BJ (cell line): ENCODE data around the gene ITLN2. TPM values are rescaled to one million over a fixed set of nuclear protein-coding genes. Genes with fewer than 3 reads are reported as not detected.
"Not testable (repeated sequence)": the region's sequence is repeated elsewhere in the genome, so short reads cannot be mapped to it uniquely, and the experiment has no call there.

Experiments
- CTCF ChIA-PET: fragments of 350-600 bp; formaldehyde crosslinking; extraction: SDS; loops from one replicate; lab custom pipeline; 2021; ENCODE audit warnings: antibody characterized with exemption, inconsistent platforms; lab: Yijun Ruan, JAX
- POLR2A ChIA-PET: fragments of 300-600 bp; sonication (Branson Sonifier 250); formaldehyde crosslinking; extraction: SDS; loops from one replicate; lab custom pipeline; 2021; ENCODE audit warnings: antibody characterized with exemption; lab: Charles Lee
- DNase-seq: peaks from one replicate; pipeline ENCODE4 v3.0.0-alpha.2; 2011; ENCODE audit warnings: low read depth
- H3K27me3 ChIP-seq: 2 replicates; pipeline ENCODE4 v1.6.0; 2011; ENCODE audit warnings: low read length; ENCODE audit not compliant: control insufficient read depth, insufficient read depth
- H3K36me3 ChIP-seq: 2 replicates; pipeline ENCODE4 v1.5.1; 2011; ENCODE audit warnings: low read length; ENCODE audit not compliant: control insufficient read depth, insufficient read depth
- H3K4me3 ChIP-seq: 2 replicates; pipeline ENCODE4 v1.5.1; 2011; ENCODE audit warnings: low read depth, mild to moderate bottlenecking, control low read depth, low read length
- polyA plus RNA-seq: library from polyadenylated mRNA; depleted of rRNA; stranded (reverse); fragments of >200 nt; gene quantifications from 2 replicates; pipeline ENCODE4 v1.2.3, GENCODE V29; 2011
- TF ChIP-seq, protein P1 (sequence below): IDR thresholded peaks from 2 replicates; pipeline ENCODE4 v1.5.1; 2011; ENCODE audit warnings: low read depth, mild to moderate bottlenecking, control low read depth, inconsistent platforms, low read length, moderate library complexity; ENCODE audit not compliant: insufficient read depth

Gene ITLN2
- polyA plus RNA-seq, 1 experiment: not detected

GRCh38 chr1:160949881-160950280 is 4.7 kb downstream of the ITLN2 start:
- TF ChIP-seq, protein P1, sequence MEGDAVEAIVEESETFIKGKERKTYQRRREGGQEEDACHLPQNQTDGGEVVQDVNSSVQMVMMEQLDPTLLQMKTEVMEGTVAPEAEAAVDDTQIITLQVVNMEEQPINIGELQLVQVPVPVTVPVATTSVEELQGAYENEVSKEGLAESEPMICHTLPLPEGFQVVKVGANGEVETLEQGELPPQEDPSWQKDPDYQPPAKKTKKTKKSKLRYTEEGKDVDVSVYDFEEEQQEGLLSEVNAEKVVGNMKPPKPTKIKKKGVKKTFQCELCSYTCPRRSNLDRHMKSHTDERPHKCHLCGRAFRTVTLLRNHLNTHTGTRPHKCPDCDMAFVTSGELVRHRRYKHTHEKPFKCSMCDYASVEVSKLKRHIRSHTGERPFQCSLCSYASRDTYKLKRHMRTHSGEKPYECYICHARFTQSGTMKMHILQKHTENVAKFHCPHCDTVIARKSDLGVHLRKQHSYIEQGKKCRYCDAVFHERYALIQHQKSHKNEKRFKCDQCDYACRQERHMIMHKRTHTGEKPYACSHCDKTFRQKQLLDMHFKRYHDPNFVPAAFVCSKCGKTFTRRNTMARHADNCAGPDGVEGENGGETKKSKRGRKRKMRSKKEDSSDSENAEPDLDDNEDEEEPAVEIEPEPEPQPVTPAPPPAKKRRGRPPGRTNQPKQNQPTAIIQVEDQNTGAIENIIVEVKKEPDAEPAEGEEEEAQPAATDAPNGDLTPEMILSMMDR: no peak
- Histone ChIP-seq H3K27me3 (no peaks in the 10 kb centered on the region), H3K4me3 (no peak overlapping the region), H3K36me3 (no peaks in the 10 kb centered on the region)
- CTCF ChIA-PET: no interaction called here
- POLR2A ChIA-PET: no interaction called here
- no peak for DNase-seq

- H3K36me3 ChIP-seq, H3K27me3 ChIP-seq, POLR2A ChIA-PET, H3K4me3 ChIP-seq, DNase-seq, CTCF ChIA-PET: not testable (repeated sequence)
Measured at GRCh38 chr1:160949216-160949880, 5.3 kb downstream of the ITLN2 start.

DNA sequence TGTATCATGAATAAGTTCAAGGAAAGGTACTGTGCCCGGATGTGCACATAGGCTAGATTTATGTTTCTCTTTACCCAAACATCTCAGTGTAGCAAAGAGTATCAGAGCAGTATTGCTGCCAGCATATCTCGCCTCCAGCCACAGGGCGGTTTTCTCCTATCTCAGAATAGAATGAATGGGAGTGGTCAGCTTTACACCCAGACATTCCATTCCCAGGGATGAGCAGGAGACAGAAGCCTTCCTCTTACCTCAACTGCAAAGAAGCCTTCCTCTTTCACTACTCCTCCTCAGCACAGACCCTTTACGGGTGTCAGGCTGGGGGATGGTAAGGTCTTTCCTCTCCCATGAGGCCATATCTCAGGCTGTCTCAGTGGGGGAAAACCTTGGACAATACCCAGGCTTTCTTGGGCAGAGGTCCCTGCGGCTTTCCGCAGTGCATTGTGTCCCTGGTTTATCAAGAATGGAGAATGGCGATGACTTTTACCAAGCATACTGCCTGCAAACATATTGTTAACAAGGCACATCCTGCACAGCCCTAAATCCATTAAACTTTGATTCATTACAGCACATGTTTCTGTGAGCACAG is 7.3 kb downstream of the ITLN2 start:
- POLR2A ChIA-PET, CTCF ChIA-PET, H3K27me3 ChIP-seq, H3K4me3 ChIP-seq, H3K36me3 ChIP-seq, DNase-seq: not testable (repeated sequence)

DNA sequence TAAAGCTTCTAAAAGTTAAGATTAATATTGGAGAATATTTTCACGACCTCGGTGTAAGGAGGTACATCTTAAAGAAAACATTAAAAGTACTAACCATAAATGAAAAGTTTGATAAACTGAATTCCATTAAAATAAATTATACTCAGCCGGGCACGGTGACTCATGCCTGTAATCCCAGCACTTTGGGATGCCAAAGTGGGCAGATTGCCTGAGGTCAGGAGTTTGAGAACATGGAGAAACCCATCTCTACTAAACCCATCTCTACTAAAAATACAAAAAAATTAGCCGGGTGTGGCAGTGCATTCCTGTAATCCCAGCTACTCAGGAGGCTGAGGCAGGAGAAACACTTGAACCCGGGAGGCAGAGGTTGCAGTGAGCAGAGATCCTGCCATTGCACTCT is 8.7 kb downstream of the ITLN2 start:
- POLR2A ChIA-PET, H3K27me3 ChIP-seq, H3K36me3 ChIP-seq, H3K4me3 ChIP-seq, DNase-seq: not testable (repeated sequence)
- CTCF ChIA-PET: interaction anchor here (2.9 kb wide), 1 partner anchor 9 kb away, joined by 6 read pairs; the partner anchor contains the start of gene ITLN2

DNA sequence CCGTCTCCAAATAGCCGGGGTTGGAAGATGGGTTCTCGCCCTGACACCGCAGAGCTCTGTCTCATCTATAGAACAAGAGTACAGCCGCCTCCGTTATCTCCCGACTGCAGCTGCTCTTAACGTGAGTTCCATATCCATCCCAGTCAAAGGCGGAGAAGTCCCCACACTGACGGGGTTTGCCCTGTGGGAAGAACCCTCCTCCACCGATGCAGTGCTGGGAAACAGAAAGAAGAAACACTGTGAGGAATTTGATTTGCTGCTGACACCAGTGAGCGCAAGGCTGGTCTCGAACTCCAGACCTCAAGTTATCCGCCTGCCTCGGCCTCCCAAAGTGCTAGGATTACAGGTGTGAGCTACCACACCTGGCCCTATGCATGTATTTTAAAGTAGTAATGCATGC is 9.5 kb downstream of the ITLN2 start:
- Histone ChIP-seq H3K4me3 (no peak overlapping the region), H3K27me3 (no peaks in the 10 kb centered on the region), H3K36me3 (no peaks in the 10 kb centered on the region)
- TF ChIP-seq, protein P1: no peak
- ChIA-PET CTCF (interaction anchor here (2.9 kb wide), 1 partner anchor 9 kb away, joined by 6 read pairs; the partner anchor contains the start of gene ITLN2), POLR2A (no interaction called here)
- no peak for DNase-seq

GRCh38 chr1:160942926-160943325 is 11.7 kb downstream of the ITLN2 start:
- POLR2A ChIA-PET: no interaction called here
- Histone ChIP-seq H3K4me3 (no peak overlapping the region), H3K36me3 (no peaks in the 10 kb centered on the region), H3K27me3 (no peaks in the 10 kb centered on the region)
- TF ChIP-seq, protein P1: no peak
- CTCF ChIA-PET: interaction anchor here (5.0 kb wide), 1 partner anchor 10 kb away, joined by 29 read pairs; the partner anchor contains the start of gene ITLN2
- DNase-seq: no peak

- DNase-seq, CTCF ChIA-PET, H3K27me3 ChIP-seq, H3K4me3 ChIP-seq, H3K36me3 ChIP-seq, POLR2A ChIA-PET: not testable (repeated sequence)
Measured at GRCh38 chr1:160936666-160937065, 17.9 kb downstream of the ITLN2 start.
